ENCODE results near the gene DNAH17.

DNAH17 gene

DNA sequence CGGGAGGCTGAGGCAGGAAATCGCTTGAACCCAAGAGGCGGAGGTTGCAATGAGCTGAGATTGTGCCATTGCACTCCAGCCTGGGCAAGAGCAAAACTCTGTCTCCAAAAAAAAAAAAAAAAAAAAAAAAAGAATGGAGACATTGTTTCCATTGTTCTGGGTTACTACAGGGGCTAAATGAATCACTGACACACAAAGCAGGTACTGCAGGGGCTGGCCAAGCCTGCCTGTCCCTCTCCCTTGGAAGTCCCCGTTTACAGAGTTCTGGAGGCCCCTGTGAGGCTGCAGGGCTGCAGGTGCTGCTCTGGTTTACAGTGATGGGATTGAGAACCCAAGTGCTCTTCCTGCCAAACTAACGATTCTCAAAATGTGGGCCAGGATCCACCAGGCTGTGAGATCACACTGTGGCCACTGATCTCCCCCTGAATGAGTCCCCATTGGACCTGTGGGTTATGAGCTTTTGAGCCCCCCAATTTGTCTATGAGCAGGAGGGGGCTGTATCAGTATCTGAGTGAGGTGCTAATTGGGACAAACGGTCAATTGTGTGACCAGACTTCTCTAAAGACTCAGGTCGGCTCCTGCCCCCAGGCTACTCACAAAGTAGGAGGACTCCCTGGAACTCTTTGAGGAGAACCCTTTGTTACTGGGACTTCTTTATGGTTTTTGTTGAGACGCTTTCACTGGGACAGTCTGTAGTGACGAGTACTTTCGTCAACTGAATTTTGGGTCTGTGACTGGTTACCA, 39.0 kb downstream of the DNAH17 start:
- DNase-seq, result no peak

- DNase-seq, result no peak
Measured at GRCh38 chr17:78537217-78537860, 39.9 kb downstream of the DNAH17 start.

DNA sequence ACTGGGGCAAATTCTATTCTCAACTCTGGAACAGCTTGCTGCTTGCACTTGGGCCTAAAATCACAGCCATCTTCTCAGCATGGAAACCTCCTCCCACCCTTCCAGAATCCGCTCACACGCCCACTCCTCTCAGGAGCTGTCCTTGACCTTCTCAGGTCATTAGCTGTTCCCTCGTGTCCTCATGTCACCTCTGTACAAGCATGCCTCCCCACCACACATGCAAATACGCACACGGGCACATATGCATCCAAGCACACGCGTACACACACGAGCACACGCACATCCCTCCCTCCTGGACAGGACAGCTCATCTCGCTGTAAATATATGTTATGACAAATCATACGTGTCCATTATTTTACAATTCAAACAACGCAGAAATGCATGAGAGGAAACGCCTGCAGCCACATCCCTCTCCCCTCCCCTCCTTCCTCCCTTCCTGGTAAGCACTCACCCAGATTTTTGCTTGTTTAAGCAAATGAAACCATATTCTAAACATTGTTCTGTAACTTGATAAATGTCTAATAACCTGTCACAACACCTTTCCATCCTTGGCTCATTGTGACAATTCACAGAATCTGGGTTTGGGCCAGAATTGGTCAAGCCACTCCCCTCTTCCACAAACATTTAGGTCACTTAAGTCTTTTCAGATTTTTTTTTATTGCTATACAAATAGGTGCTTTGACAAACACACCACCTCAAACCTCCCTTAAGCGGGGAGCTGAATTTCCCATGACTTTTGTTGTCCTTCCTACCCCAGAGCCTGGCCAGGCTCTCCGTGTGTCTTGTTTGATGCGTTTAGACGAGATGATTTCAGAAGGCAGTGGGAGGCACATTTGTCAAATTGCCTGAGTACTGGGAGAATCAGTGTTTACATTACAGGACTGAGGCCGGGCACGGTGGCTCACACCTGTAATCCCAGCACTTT, 41.7 kb downstream of the DNAH17 start:
- peak; percentile 97 for DNase-seq

GRCh38 chr17:78534492-78535272, 42.5 kb downstream of the DNAH17 start:
- DNase-seq, result no peak

DNA sequence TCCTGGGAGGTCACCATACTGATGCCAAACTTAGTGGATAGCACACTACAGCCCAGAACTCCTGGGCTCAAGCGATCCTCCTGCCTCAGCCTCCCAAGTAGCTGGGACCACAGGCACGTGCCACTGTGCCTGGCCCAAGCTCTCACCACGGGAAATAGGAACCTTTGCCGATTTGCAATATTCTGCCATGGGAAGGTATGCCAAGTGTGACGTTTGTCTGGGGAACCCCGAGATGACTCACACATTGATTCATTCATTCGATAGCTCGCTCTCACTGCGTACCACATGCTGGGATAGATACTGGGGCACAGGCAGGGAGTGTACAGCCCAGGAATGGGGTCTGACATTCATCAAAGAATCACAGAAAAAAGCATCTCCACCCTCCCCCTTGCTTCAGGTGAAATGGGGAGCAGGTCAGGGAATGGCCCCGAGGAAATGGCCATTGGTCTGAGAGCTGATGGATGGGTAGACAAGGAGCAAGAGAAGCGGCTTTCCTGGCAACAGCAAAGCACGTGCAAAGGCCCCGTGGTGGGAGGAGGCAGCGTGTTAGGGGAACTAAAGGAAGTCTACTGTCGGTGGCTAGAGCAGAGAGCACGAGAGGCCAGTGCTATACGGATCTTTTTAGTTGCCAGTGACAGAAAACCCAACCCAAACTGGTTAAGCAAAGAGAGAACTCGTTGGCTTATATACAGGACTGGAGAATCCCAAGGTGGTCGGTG, 44.1 kb downstream of the DNAH17 start:
- no peak for DNase-seq

DNA sequence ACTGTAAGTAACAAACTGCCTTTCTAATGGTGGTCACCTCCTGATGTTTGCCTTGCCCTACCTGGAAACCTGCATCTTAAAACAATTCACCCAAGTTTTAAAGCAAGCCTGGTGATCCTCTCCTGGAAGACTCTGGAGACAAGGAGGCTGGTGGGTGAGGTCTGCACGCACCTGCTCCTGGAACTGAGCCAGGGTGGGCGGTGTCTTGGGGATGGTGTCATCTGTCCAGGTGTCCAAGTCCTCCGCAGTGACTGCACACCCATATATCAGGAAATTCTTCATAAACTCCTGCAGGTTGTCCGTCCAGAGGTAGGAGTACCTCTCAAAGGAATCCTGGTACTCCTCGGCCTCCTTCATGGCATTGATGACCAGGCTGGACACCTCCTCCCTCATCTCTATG, 44.9 kb downstream of the DNAH17 start:
- DNase-seq, result peak; percentile 37

DNA sequence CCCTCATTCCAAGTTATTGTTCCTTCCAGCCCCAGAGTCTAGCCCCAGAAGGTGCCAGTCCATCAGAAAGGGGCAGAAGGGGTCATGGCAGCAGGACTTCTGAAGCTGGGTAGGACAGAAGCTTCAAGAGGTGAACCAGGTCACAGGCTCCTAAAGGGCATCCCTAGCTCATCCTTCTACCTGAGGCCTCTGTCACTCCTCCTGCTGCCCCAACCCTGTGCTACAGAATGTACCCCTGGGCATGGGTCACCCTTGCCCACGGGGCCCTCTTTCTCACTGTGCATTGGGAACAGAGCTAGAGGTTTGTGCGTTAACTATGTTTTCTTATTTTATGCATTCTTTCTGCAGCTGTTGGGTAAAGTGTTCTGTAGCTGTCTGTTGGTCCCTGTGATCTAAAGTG, 46.5 kb downstream of the DNAH17 start:
- no peak for DNase-seq

- DNase-seq, result peak; percentile 95
Measured at GRCh38 chr17:78529871-78530670, 47.1 kb downstream of the DNAH17 start.

- DNase-seq, result no peak
Measured at GRCh38 chr17:78529251-78529650, 47.9 kb downstream of the DNAH17 start.

GRCh38 chr17:78528541-78528940, 48.7 kb downstream of the DNAH17 start:
- peak; percentile 45 for DNase-seq

DNA sequence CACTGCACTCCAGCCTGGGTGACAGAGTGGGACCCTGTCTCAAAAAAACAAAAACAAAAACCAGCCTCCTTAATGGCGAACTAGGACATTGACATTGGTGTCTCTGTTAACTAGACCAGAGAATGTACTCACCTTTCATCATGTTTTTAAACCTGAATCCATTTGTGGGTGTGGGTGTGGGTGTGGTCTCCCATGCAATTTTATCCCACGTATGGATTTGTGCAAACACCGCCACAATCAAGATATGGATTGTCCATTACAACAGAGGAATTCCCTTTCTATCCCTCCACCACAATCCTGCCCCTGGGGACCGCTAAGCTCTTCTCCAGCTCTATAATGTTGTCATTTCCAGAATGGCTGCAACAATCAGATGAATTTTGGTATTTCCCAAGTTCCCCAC, 49.9 kb downstream of the DNAH17 start:
- no peak for DNase-seq

- DNase-seq, result no peak
Measured at GRCh38 chr17:78526231-78527025, 50.8 kb downstream of the DNAH17 start.

- DNase-seq, result no peak
Measured at GRCh38 chr17:78525511-78526160, 51.6 kb downstream of the DNAH17 start.

GRCh38 chr17:78524870-78525510, 52.2 kb downstream of the DNAH17 start:
- DNase-seq, result no peak

GRCh38 chr17:78523934-78524655, 53.1 kb downstream of the DNAH17 start:
- no peak for DNase-seq

DNA sequence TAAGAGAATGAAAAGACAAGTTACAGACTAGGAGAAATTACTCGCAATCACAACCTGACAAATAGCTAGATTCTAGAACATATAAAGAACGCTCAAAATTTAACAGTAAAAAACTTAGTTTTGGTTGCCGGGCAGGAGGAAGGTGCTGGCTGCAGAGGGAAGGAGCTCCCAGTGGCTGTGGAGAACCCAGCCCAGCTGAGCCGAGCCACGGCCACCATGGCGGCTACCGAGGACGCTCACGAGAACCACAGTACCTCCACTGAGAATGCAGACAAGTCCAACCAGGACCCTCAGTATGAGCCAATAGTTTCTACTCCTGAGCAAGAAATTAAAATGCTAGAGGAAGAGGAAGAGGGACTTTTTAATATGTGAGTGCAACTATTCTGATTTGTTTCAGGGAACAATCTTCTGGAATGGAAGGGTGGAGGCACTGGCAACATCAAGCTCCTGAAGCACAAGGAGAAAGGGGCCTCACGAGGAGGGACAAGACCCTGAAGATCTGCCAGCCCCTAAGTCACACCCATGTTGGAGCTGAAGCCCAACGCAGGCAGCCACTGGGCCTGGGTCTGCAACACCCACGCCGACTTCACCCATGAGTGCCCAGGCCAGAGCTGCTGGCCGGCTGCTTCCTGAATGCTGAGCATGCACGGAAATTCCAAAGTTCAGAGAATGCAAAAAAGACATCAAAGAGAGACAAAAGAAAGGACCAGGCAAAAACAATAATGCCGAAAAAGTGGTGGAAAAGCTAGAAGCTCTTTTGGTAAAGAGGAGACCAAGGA, 55.0 kb downstream of the DNAH17 start:
- DNase-seq, result no peak

DNA sequence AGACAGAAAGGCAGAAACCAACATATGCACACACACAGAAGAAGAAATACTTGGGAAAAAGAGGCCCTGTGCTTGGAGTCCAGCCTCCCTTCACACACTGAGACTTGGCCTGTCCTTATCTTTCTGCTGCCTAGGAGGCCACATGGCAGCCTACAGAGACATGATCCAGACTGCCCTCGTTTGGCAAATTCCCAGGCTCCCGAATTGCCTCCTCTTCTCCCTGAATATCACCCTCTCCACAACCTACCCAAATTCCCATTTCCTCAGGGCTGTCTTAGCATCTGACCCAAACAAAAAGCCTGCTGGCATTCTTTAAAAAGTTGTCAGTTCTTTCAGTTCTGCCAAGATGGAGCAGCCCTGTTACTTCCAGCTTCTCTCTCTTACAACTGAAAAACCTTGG, 59.8 kb downstream of the DNAH17 start:
- no peak for DNase-seq

DNA sequence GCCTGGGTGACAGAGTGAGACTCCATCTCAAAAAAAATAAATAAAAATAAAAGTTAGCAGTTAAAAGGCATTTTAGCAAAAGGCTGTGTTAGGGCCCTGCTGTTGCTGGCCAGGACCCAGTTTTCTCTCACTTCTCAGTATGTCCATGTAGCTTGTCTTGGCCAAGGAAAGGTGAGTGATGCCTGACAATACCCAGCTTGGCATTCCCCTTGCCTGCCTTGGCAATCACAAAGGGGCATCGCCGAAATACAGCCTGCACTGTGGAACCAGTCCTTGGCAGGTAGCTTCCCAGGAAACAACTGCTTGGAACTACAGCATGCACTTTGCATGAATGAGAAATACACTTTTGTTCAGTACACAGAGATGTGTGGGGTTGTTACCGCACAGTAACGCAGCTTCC, 61.7 kb downstream of the DNAH17 start:
- DNase-seq, result no peak

Measured in NCI-H2029 (cell line).